ENCODE data around the gene MTA3.

Gene MTA3

GRCh38 chr2:42792087-42792582 lies 223.7 kb downstream of the MTA3 start:
- no peak for FAIRE-seq

GRCh38 chr2:42792583-42793333 lies 224.3 kb downstream of the MTA3 start, which contains the start of gene HAAO:
Gene HAAO, minus strand, starts transcription at chr2:42792583. Its CDS starts 47 bp downstream, at chr2:42792536.
- no peak for FAIRE-seq
- no peak for DNase-seq (ENCODE audit: insufficient read length, low spot score)
- TF ChIP-seq CTCF (IDR thresholded peaks at IDR 0.05; ENCODE audit: insufficient read depth, missing control alignments) = no peak

More at GRCh38 chr2:42792087-42792582, 223.7 kb downstream of the MTA3 start:
- DNase-seq (ENCODE audit: insufficient read length, low spot score) = no peak
- TF ChIP-seq CTCF (IDR thresholded peaks at IDR 0.05; ENCODE audit: insufficient read depth, missing control alignments) = no peak

GRCh38 chr2:42793334-42794270 lies 225.2 kb downstream of the MTA3 start:
- FAIRE-seq (no peak), DNase-seq (ENCODE audit: insufficient read length, low spot score) (no peak)
- no peak for TF ChIP-seq CTCF (IDR thresholded peaks at IDR 0.05; ENCODE audit: insufficient read depth, missing control alignments)

- no peak for TF ChIP-seq CTCF (IDR thresholded peaks at IDR 0.05; ENCODE audit: insufficient read depth, missing control alignments)
- DNase-seq (ENCODE audit: insufficient read length, low spot score) (no peak), FAIRE-seq (no peak)
Observed at GRCh38 chr2:42794271-42795046, 226.0 kb downstream of the MTA3 start.

- DNase-seq (ENCODE audit: insufficient read length, low spot score) (no peak), FAIRE-seq (no peak)
- TF ChIP-seq CTCF (IDR thresholded peaks at IDR 0.05; ENCODE audit: insufficient read depth, missing control alignments) = no peak
Observed at GRCh38 chr2:42795275-42795674, 226.8 kb downstream of the MTA3 start.

GRCh38 chr2:42795841-42796301 lies 227.4 kb downstream of the MTA3 start:
- no peak for DNase-seq (ENCODE audit: insufficient read length, low spot score)
- no peak for FAIRE-seq

More at GRCh38 chr2:42795841-42796301, 227.4 kb downstream of the MTA3 start:
- no peak for TF ChIP-seq CTCF (IDR thresholded peaks at IDR 0.05; ENCODE audit: insufficient read depth, missing control alignments)
